HG03439 (cell line): ENCODE measurements around the gene TMEM106C.

ENCODE experiments used
- ATAC-seq: cut with Tn5 transposase; IDR thresholded peaks from one replicate; pipeline ENCODE4 v1.9.1; 2021; ENCODE audit warnings: mild to moderate bottlenecking, moderate library complexity; ENCODE audit not compliant: unreplicated experiment

Gene TMEM106C

DNA sequence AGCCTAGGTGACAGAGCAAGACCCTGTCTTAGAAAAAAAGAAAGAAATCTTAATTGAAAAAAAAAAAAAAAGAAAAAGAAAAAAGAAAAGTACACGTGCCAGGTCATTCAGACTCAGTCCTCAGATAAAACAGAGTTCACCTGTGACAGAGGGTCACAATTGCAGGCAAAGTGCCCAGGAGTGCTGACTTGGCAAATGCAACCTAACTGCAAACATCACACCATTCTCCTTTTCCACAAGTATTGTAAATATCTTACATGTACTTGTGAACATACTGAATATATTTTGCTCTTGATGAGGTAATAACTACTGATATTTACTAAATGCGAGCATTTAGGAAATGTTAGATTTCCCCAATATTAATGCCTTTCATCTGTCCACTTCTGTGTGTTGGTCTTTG is 49.9 kb downstream of the TMEM106C start:
- ATAC-seq, result no peak

DNA sequence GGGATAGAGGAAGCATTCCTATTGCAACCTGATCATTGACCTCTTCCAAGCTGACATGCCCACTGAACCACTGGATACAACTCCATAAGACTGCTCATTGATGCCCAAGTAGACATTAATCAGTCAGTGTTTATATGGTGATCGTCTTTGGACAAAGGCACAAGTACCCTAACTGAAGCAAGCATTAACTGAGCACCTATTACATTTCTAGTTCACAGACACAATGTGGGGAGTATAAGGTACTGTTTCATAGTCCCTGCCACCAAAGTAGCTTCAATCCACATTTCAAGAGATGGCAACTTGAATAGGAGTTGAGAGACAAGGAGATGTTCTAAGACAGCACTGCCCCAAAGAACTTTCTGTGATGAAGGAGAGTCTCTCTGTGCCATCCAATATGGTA is 51.7 kb downstream of the TMEM106C start:
- no peak for ATAC-seq

DNA sequence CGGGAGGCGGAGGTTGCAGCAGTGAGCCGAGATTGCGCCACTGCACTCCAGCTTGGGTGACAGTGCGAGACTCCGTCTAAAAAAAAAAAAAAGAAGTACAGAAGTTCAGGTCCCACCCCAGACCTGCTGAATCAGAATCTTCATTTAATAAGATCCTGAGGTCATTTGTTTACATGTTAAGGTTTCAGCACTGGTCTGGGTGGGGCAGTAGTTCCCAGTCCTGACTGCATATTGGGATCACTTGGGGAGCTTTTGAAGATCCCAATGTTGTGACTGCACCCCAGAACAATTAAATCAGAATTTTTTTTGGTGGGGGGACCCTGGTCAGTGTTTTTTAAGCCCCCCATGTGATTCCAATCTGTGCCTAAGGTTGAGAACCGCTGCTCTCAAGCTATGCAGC is 52.6 kb downstream of the TMEM106C start:
- ATAC-seq, result no peak

DNA sequence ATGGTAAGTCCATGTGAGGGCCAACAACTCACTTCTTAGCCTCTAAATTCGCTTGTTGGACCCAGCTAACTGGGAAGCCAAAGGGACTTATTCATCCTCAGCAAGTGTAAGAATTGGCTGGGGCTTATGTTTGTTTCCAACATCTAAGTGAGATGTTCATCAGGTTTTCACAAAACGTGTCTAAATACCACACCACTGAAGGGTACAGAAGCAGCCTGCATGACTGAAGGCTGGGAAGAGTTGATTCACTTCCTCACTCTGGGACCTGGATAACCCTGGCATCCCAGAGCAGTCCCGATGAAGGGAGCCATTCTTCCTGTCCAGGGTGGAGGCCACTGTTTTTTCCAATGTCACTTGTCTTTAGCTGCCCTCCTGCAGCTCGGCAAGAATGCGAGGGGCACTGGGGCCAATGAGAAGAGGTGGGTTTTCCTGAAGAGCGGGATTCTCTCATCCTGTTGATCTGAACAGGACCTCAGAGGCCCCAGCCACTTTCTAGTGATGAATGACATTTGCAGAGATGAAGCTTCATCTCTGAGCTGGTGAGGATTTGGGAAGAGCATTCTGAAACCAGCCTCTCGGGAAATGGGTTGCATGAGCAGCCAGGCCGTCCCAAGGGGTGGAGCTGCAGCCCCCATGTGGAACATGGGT is 53.1 kb downstream of the TMEM106C start:
- ATAC-seq, result no peak

DNA sequence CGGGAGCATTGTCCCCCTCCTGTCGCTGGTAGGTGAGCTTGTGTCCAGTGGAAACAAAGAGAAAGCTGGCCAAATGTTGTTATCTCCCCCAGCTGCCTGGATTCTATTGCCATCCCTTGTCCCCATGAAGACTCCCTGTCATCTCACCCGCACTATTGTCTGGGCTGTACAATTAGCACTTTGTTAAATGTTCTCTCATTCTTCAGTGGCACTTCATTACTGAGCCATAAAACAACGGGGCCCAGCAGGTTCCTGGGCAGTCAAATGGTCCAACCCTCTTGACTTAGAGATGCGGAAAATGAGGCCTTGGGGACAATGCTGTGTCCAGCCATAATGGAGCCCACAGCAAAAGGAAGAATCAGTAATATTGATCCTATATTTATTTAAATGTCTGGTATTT is 54.1 kb downstream of the TMEM106C start:
- ATAC-seq, result no peak

DNA sequence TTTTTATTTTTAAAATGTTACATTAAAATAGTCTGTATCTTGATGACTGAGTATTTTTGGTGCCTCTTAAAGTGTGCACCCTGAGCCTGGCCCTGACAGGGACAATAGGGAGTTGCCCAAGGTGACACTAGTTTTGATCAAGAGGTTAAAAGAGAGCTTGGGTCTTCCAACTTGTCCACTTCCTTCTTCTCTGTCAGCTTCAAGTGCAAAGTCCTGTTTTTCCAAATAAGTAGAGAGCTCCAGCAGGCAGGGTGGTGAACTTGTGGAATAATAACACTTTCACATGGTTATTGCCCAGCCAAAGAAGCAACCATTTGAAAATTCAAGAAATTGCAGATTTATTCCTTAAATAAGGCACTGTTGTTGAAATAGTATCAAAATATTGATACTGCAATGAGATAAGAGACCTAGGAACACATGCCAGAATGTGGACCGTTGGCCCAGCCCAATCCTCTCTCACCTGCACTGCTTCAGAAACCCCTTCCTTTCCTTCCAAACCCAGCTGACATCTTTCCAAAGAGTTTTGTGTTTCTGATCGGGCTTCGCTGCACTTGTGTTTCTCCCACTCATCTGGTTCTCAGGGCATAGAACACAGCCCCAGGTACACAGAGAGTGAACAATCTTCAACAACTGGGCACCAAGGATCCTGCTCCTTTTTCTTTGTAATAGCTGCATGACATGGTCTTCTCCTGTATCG is 54.7 kb downstream of the TMEM106C start:
- no peak for ATAC-seq
